ENCODE measurements around the gene AP3S1.

- TF ChIP-seq CTCF (IDR thresholded peaks at IDR 0.05) (no peak), POLR2A (IDR thresholded peaks at IDR 0.05) (no peak)
Measured at GRCh38 chr5:115869256-115869795, 27.6 kb downstream of the AP3S1 start.
